GM20000 (cell line): Measurements from ENCODE around the gene PGP.
"Not testable (repeated sequence)": the region's sequence is repeated elsewhere in the genome, so short reads cannot be mapped to it uniquely, and the experiment has no call there.

Experiments
- DNase-seq: peaks from one replicate; pipeline ENCODE4 v3.0.0; 2012; ENCODE audit warnings: low spot score
- CTCF ChIP-seq: IDR thresholded peaks from 2 replicates; pipeline ENCODE4 v1.5.1; 2012; ENCODE audit warnings: mild to moderate bottlenecking, control low read depth; ENCODE audit errors: extremely low read depth, missing control alignments

Gene PGP

GRCh38 chr16:2243031-2243528 is 28.4 kb upstream of the PGP start:
- no peak for TF ChIP-seq CTCF
- no peak for DNase-seq

DNA sequence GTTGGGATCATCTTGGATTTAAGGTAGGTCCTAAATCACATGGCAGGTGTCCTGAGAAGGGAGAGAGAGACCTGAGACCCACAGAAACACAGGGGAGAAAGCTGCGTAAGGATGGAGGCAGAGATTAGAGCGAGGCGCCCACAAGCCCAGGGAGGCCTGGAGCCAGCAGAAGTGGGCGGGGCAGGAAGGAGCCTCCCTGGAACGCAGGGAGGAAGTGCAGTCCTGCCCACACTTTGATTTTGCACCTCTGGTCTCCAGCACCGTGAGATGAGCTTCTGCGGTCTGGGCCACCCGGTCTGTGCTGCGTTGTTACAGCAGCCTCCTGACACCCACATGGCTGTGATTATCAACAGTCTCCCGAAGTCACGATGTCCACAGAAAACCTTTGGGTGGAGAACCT is 28.0 kb upstream of the PGP start:
- DNase-seq, result no peak
- TF ChIP-seq CTCF, result no peak

DNA sequence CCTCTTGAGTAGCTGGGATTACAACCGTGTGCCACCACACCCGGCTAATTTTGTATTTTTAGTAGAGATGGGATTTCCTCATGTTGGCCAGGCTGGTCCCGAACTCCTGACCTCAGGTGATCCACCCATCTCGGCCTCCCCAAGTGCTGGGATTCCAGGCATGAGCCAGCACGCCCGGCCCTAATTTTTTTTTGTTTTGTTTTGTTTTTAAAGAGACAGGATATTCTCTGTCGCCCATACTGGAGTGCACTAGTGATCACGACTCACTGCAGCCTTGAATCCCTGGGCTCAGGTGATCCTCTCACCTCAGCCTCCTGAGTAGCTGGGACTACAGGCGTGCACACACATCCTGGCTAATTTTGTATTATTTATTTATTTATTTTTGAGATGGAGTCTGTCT is 25.7 kb upstream of the PGP start:
- not testable (repeated sequence) for DNase-seq

DNA sequence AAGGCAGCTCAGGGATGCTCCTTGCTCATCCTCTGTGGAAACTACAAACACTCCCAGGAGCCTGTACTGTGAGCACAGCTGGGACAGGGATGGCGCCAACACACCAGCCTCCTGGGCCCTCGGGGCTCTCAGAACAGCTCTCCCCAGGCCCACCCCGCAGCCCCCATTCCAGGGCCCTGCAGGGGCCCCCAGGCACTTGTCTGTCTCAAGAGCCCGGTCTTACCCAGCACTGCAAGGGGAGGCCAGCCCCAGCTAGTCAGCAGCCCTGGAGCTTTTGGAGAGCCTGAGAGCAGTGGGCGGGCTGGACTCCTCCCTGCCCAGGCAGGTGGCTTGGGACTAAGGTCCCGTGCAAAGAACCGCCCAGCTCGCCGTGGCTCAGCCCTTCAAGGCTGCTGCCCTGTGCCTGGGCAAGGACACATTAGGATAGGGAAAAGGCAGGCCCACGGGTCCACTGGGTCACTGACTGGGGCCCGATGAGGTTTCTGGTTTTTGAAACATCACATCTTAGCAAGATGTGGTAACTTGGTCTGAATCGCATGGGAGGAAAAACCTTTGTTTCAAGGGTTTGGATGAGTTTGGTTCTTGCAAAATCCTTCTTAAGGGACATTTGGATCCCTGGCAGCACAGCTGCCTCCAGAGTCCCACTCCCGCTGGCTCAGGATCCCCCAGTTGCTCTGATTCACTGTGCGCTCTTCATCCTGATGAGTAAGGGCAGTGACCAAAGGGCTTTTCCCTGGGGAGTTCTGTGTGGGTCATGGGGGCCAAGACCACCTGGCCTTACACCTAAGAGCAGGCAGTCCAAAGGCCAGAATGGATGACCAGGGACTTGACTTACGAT is 24.4 kb upstream of the PGP start:
- DNase-seq, result no peak
- no peak for TF ChIP-seq CTCF

- DNase-seq, result no peak
- TF ChIP-seq CTCF, result no peak
These were observed 23.7 kb upstream of the PGP start for GRCh38 chr16:2238150-2238837.

DNA sequence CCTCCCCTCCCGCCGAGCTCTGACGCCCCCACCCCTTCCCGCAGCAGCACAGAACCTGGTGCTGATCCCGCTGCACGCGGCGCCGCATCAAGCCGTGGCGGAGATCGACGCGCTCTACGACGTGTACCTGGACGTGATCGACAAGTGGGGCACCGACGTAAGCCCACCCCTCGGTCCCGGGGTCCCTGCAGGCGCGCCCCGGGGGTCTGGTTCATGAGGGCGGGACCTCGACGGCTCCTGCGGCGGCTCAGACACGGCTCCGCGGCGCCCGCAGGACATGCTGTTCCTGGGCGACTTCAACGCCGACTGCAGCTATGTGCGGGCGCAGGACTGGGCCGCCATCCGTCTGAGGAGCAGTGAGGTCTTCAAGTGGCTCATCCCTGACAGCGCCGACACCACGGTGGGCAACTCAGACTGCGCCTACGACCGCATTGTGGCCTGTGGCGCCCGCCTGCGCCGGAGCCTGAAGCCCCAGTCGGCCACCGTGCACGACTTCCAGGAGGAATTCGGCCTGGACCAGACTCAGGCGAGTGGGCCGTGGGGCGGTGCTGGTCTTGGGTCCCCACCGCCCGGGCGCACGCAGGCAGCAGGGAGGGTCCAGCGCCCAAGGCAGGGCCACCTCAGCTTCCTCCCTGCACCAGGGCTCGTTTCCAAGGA is 23.0 kb upstream of the PGP start:
- no peak for DNase-seq
- TF ChIP-seq CTCF, result no peak

- DNase-seq, result no peak
These were observed 22.5 kb upstream of the PGP start for GRCh38 chr16:2237102-2237482.

More at GRCh38 chr16:2237102-2237482, 22.5 kb upstream of the PGP start:
- no peak for TF ChIP-seq CTCF
